HG02981 (cell line): ENCODE measurements around the gene MAP1LC3A.
A peak's percentile ranks its signal among the peaks of the same experiment; 100 is the strongest.
"Not testable (repeated sequence)": the region's sequence is repeated elsewhere in the genome, so short reads cannot be mapped to it uniquely, and the experiment has no call there.

Source experiments
- ATAC-seq: cut with Tn5 transposase; IDR thresholded peaks from one replicate; pipeline ENCODE4 v1.9.1; 2021; ENCODE audit warnings: mild to moderate bottlenecking, moderate library complexity; ENCODE audit not compliant: unreplicated experiment

The MAP1LC3A gene

DNA sequence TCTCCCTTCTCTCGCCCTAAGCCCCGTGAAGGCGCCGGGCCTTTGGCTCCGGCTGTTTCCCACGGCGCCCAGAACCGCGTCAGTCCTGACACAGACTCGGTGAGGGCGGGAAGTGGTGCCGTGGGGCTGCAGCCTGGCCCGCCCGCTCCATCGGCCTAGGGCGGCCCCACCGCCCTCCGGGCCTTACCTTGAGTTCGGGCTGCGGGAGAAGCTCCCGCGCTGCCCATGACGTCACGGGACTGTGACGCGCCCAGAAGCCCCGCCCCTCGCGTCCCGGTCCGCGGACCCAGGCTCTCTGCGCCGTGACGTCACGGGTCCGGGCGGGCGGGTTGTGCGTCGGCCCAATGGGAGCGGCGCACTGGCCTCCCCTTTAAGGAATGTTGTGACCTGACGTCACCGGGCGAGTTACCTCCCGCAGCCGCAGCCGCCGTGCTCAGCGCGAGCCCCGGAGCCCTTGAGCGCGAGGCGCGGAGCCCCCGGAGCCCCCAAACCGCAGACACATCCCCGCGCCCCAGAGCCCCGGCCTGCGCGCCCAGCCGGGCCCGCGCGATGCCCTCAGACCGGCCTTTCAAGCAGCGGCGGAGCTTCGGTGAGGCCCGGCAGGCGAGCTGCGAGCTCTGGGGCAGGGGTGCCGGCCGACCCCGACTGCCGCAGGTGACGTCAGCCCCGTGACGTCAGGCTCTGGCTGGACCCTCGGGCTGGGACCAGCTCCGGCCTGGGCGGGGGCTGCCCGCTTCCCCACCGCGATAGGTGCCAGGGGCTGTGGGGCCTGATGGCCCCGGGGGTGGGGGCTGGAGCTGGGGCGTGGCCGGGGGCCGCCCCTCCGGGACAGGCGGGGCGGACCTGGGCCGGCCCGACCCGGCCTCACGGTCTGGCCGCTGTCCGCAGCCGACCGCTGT is at the start of gene MAP1LC3A:
MAP1LC3A (plus strand) TSS at position 399 of the 899 bp plus-strand sequence; CDS start at position 550, 151 bp downstream.
- ATAC-seq: peak; percentile 69

DNA sequence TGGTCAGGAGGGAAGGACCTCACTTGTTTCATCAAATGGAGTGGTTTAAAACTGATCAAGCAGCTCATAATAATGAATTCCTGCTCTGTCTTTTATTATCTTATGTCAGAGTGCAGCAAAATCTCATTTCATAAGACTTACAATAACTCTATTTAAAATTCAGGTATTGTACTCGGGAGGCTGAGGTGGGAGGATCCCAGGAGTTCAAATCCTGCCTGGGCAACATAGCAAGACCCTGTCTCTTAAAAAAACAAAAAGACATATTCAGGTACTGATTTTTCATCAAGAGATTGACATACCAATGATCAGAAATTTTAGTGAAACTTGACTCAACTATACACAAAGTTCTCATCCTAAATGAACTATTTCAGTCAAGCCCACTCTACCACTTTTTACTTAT is 47.9 kb upstream of the MAP1LC3A start:
- no peak for ATAC-seq

DNA sequence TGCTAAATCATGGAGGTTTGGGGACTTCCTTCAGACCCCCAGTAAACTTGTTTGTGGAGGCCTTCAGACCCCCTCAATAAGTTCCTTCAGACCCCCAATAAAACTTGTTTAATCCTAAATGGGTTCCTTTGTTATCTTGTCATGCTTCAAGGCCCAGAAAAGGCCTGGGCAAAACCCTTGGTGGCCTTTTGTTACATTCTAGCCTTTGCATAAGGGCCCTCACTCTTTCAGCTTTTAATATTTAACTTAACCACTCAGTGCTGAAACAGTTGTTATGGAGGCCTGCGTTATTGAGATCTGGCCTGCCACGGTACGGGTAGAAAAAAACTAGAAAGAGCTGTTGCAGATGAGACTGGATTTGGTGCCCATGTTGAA is 46.6 kb upstream of the MAP1LC3A start:
- ATAC-seq: no peak

DNA sequence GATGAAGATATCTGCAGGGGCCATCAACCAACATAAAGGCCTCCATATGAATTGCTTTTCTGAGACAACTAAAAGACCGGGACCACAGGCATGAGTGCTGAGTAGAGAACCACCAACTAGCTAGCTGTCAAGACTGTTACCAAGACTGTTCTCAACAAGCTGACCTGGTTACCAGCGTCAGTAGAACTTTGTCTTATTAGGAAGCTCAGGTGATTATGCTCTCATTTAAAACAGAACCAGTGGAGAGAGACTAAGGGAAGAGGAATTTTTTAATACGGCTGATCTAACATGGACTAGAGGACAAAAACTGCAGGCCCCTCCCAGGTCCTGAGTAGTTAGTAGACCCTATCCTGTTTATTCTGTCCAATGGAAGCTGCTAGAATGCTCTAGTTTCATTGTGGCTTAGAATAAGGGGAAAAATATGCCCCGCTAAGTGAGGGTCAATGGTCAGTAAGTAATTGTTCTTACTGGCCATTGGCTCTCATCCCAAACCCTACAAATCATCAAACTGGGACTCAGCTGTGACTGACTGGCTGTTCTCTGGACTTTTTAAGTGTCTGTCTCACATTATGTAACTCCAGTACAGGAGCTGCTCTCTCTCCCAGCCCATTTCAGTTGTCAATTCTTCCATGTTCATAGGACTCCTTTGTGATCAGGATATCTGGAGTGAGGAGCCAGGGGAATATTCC is 46.1 kb upstream of the MAP1LC3A start:
- ATAC-seq: no peak

DNA sequence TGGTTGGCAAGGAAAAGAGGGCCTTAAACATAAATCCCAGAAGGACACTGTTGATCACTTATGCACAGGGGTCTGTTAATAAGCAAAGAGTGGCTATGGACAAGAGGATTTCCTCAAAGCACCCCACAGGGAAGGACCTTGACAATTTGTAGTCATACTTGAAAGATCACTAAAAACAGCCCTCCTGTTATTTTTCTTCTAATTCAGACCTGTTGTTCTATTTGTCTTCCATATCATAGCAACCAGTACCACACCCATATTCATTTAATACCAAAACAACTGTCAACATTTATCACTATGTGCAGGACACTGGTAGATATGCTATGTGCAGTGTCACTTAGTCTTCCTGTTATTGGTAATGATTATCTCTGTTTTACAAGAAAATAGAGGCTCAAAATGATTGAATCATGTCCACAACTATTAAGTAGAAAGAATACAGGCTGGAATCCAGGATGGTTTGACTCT is 45.5 kb upstream of the MAP1LC3A start:
- ATAC-seq: no peak

DNA sequence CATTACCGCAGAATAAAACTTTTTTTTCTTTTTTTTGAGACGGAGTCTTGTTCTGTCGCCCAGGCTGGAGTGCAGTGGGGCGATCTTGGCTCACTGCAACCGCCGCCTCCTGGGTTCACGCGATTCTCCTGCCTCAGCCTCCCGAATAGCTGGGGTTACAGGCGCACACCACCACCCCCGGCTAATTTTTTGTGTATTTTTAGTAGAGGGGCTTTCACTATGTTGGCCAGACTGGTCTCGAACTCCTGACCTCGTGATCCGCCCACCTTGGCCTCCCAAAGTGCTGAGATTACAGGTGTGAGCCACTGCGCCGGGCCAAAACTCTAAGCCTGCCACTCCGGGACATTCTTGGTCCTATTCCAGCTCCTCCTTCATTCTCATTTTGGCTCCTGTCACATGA is 44.5 kb upstream of the MAP1LC3A start:
- not testable (repeated sequence) for ATAC-seq

DNA sequence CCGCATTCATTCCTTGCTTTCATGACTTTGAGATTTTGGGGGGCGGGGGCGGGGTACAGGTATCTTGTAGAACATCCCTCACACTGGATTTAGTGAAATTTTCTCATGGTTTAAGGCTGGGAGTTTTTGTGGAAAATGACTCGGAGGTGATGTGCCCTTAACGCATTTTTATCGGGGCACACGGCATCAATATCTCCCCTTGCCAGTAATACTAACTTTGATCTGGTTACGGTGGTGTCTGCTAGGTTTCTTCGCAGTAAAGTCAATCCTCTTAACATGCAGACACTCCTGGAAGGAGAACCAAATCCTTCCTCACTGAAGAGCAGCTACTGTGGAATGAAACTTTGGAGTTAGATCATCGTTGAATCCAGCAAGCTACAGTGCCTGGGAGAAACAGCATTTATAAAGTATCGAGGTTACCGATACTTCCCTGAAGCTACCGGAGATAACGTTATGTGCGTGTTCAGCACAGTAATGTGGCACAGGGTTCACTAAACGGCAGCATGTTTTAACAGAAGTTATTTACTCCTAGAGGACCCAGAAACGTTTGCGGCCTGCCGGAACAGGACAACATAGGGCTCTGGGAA is 43.5 kb upstream of the MAP1LC3A start:
- no peak for ATAC-seq

DNA sequence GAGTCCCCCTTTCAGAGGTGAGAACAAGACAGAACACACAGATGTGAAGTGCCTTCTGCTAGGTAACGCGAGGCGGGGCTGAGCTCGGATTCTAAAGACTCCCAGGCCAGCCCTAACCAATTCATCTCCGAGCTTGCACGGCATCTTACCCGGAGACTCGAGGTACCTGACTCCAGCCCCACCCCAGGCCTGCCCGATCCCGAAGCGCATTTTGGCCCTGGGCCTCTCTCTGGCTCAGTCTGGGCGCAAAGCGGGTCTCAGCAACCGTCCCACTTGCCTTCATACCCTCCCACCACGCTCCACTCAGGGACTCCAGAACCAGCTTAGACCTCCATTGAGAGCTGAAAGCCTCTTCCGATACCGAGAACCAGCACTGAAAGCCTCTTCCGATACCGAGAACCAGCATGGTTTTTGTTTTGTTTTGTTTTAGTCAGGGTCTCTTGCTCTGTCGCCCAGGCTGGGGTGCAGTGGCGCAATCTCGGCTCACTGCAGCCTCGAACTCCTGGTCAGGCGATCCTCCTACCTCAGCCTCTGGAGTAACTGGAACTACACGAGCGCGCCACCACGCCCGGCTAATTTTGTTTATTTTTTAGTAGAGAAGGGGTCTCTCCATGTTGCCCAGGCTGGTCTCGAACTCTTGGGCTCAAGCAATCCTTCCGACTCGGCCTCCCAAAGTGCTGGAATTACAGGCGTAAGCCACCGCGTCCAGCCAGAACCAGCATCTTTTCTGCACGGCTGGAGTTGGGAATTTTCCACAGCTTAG is 42.9 kb upstream of the MAP1LC3A start:
- ATAC-seq: peak; percentile 41

DNA sequence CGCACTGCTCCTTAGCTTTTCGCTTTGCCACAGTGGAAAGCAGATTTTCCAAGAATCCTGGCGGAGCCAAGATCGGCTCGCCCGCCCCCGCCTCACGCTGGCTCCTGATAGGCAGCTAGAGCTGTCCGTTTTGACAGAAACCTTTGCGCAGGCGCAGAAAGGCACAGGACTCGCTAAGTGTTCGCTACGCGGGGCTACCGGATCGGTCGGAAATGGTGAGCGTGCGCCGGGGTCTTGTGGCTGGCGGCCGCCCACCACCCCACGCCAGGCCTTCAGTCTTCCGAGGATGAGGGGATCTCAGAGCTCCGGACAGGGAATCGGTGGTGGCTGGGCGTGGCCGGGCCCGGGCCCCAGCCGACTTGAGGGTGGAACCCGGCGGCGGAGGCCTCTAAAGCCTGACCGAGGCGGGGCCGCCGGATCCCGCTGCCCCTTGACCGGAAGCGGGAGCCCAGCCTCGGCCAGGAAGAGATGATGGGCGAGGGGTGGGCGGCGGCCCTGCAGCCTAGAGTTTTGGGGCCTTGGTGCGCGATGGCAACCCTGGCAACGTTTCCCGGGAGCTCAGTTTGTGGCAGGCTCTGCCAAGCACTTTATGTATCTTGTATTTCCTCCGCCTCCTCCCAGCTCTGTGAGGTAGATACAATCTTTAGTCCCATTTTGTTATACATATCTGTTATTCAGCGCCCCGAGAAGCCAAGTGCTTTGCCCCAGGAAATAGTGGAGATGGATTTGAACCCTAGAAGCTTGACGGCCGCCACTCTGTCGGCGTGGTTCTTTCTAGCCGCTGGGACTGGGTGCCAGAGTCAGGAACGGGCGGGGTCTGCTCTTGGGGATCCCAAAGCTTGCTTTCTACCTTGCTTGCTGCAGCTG is 42.0 kb upstream of the MAP1LC3A start, which contains the start of gene DYNLRB1:
DYNLRB1 (plus strand) TSS at position 176 of the 867 bp plus-strand sequence; CDS start at position 213, 37 bp downstream.
- peak; percentile 60 for ATAC-seq

DNA sequence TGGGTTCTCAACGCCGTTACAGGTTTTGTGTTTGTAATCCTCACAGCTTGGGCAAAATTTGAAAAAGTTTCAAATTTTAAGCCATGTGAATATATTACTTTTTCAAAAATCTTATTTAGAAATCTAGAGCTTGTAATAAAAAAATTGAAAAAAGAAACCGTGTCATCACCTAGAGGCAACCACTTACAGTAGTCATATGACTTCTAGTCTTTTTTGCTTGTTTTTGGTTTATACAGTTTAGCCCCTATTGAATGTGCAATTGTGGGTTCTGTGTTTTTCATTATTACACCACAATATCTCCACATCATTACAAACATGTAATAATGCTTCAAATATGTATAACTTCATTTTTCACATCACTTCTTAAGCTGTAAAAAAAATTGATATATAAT is 41.4 kb upstream of the MAP1LC3A start:
- ATAC-seq: no peak

DNA sequence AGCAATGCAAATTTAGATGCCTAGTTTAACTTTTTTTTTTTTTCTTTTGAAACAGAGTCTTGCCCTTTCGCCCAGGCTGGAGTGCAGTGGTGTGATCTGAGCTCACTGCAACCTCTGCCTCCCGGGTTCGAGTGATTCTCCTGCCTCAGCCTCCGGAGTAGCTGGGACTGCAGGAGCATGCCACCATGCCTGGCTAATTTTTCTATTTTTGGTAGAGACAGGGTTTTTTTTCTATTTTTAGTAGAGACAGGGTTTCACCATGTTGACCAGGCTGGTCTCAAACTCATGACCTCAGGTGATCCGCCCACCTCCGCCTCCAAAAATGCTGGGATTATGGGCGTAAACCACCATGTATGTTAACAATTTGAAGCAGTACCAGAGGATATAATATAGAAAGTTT is 39.7 kb upstream of the MAP1LC3A start:
- not testable (repeated sequence) for ATAC-seq

DNA sequence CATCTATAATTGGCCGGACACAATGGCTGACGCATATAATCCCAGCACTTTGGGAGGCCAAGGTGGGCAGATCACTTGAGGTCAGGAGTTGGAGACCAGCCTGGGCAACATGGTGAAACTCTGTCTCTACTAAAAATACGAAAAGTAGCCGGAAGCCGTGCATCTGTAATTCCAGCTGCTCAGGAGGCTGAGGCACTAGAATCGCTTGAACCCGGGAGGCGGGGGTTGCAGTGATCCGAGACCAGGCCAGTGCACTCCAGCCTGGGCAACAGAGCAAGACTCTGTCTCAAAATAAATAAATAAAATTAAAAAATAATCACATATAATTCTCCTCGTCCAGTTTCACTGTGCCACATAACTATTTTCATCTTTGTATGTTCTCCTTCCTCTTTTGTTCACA is 38.7 kb upstream of the MAP1LC3A start:
- not testable (repeated sequence) for ATAC-seq

DNA sequence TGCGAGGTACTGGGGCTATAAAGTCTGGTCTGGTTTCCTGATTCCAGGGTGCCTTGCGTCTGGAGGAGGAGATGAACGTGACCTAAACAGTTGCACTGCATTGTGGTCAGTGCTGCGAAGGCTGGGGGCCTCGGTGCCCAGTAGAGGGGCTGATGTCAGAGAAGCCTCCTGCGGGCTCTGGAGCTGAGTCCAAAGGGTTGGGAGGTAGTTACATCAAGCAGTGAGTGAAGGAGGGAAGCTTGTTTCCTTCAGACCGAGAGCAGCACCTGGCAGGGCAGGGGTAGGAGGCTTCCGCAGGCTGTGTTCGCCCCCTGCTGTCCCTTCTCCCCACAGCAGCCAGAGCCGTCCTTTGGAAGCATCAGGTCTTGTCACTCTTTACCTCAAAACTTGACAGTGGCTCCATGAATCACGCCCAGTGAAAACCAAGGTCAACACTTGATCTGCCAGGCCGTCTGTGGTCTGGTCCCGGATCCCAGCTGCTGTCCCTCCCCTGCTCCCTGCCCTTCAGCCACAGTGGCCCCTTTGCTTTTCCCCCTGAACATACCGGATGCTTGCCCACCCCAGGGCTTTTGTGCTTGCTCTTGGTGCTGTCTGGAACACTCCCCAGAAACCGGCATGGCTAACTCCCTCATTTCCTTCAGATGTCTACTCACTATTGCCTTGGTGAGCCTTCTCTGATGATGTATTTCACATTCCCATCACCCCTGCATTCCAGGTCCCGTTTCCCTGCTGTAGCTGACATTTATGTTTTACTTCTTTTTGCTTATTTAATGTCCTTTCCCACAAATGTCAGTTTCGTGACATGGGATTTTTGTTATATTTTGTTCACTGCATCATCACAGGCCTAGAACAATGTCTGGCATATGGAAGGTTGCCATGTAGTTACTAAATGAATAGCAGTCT is 35.3 kb upstream of the MAP1LC3A start:
- ATAC-seq: no peak

DNA sequence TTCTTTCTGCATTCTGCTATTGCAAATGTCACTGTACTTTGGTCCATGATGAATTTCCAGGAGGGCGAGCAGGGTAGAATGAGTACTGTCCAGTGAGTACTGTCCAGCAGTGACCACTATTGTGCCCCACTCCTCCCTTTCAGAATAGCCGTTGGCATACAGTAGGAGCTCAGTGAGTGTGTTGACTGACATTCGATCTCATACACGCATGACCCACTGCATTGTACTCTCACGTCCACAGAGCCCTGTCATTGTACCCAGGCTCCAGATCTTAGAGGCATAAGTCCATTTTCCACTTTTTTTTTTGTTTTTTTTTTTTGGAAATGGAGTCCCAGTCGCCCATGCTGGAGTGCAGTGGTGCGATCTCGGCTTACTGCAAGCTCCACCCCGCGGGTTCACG is 34.1 kb upstream of the MAP1LC3A start:
- no peak for ATAC-seq

DNA sequence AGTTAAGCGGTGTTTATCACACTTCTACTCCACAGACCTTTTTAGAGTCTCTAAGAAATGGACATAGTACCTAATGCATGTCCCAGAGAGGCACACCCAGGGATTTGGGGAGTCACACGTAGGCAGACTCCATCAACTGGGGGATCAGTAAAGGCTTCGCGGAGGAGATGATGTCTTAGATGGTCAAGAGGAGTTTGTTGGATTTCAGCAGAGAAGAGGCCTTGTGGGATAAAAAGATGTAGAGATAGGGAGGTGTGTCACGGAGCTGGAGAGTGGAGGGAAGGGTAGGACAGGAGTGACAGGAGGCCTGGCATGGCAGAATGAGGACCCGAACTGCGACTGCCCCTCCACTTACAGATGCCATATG is 33.2 kb upstream of the MAP1LC3A start:
- ATAC-seq: no peak

DNA sequence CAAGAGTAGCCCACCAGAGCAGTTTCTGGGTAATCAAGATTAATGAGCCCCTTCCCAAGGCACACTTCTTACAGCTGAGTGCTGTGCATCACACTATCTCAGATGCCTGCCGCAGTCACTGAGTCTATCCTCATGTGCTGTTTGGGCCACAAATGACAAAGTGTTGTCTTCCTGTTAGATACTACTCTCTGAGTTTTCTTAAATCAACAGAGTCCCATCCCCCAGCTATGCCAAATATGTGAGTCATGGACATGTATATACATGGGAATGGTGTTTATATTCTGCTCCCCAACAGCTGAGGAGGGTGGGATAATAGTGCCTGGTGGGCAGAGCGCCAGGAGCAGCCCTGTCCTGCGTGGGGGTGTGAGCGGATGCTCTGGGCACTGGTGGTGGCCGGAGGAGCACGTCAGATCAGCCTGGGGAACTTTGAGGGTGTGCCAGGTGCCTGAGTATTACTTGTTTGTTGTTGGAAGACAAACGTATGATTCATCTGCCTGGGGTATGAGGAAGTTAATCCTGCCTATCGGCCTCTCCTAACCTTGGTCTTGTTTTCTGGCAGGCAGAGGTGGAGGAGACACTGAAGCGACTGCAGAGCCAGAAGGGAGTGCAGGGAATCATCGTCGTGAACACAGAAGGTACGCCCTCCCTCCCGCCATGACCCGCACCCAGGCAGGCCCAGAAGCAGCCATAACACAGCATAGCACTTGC is 32.7 kb upstream of the MAP1LC3A start:
- no peak for ATAC-seq

DNA sequence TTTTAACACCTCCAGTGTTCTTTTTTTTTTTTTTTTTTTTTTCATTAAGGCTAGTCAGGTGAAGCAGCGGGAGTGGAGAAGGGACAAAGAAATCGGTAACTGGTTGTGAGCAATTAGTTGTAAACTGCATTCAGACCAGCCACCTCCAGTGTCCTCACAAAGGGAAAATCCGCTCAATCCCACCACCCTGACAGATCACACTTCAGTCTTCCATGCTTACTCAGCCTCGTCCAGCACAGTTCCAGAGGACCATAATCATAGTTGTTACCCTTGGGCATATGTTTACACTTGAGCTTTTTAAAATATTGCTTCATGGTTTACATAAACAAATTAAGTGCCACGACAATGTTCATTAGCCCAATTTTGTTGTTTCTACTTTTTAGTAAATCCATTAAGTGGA is 32.1 kb upstream of the MAP1LC3A start:
- no peak for ATAC-seq

DNA sequence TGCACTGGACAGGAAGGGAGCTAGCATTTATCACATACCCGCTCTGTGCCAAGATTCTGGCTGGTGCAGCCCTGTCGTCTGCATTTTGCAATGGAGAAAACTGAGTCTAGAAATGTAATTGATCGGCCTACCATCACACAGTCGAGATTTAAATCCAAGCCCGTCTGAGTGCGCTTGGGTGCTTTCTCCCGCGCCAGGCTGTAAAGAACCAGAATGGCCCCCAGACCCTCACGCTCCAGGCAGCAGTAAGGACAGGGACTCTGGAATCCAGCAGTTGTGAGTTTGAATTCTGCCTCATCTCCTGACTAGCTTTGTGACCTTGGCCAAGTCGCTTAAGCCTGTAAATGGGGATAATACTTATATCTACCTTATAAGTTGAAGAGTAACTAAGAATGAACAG is 31.5 kb upstream of the MAP1LC3A start:
- ATAC-seq: no peak
